ENCODE data around the gene TRIM25. TPM values are rescaled to one million over a fixed set of nuclear protein-coding genes. Genes with fewer than 3 reads are reported as not detected.
"Not testable (repeated sequence)": the region's sequence is repeated elsewhere in the genome, so short reads cannot be mapped to it uniquely, and the experiment has no call there.

The TRIM25 gene
- total RNA-seq, 1 experiment from 2014 or later = 32.5 TPM

- no peaks in the 10 kb centered on the region for H3K79me1 ChIP-seq (ENCODE audit: insufficient read depth, low read depth, low read length, poor library complexity, severe bottlenecking)
- no peaks in the 10 kb centered on the region for H3K23me2 ChIP-seq (ENCODE audit: insufficient read length, low read depth, low read length, poor library complexity, severe bottlenecking)
- Mint-ChIP-seq H3K36me3 (ENCODE audit: insufficient read depth in 1 of 3, low read depth in 3 of 3) (peaks cover 47 to 83% (median 79%) of the 10 kb centered on the region in 3 experiments), H3K4me3 (no peak overlapping the region), H3K9me3 (no peaks in the 10 kb centered on the region), H3K4me1 (no peaks in the 10 kb centered on the region), H3K27me3 (ENCODE audit: low read depth) (no peaks in the 10 kb centered on the region), H3K27ac (peak overlapping the region in 2 of 3 experiments; percentile 58 to 59; a peak in 4 of 7 replicates)
- no peaks in the 10 kb centered on the region for H4K20me1 ChIP-seq (ENCODE audit: control insufficient read depth, insufficient read depth, insufficient read length)
- no peaks in the 10 kb centered on the region for H3K79me2 ChIP-seq (ENCODE audit: insufficient read depth, low read length)
- no peak overlapping the region for H2BK120ac ChIP-seq (ENCODE audit: low read depth, low read length, poor library complexity, severe bottlenecking)
- no peak overlapping the region for H2BK15ac ChIP-seq (ENCODE audit: low read depth, low read length)
- no peak overlapping the region for H3K27ac ChIP-seq (ENCODE audit: insufficient read length, low read depth, low read length)
- H3K9ac ChIP-seq (ENCODE audit: extremely low read depth, insufficient read length, low read length) = no peak overlapping the region
- no CpG with 5 or more reads among the region's 11 CpGs for WGBS (ENCODE audit: extremely low coverage, insufficient read length, low lambda C conversion rate)
- H4K91ac ChIP-seq (ENCODE audit: insufficient read length, low read depth, low read length) = no peak overlapping the region
- no peak overlapping the region for H3K4me2 ChIP-seq (ENCODE audit: insufficient read depth, insufficient read length, low read length)
- H3K9me3 ChIP-seq (ENCODE audit: control insufficient read depth, low read depth, low read length) = no peaks in the 10 kb centered on the region
- no peak overlapping the region for H2AK5ac ChIP-seq (ENCODE audit: insufficient read length, low read length)
- H4K8ac ChIP-seq (replicated peaks; ENCODE audit: insufficient read length, low read depth, low read length) = no peak overlapping the region
- no peak overlapping the region for H2BK12ac ChIP-seq (ENCODE audit: insufficient read length, low read depth, low read length)
- no peaks in the 10 kb centered on the region for H3K27me3 ChIP-seq (ENCODE audit: insufficient read depth, low read length)
- no peak overlapping the region for H2AFZ ChIP-seq (ENCODE audit: low read length)
- H3K56ac ChIP-seq (ENCODE audit: insufficient read length, low read depth, low read length) = no peak overlapping the region
- DNase-seq = no peak
- H3K4me1 ChIP-seq (ENCODE audit: insufficient read depth, low read length) = no peaks in the 10 kb centered on the region
- no peak overlapping the region for H3T11ph ChIP-seq (ENCODE audit: low read length)
- H2BK5ac ChIP-seq (ENCODE audit: insufficient read length, low read length) = no peak overlapping the region
- H3K14ac ChIP-seq (ENCODE audit: insufficient read depth, low read length) = no peak overlapping the region
- no peak overlapping the region for H2BK20ac ChIP-seq (ENCODE audit: low read depth, low read length, poor library complexity, severe bottlenecking)
- no peak overlapping the region for H3K18ac ChIP-seq (ENCODE audit: insufficient read length, low read depth, low read length)
- H3K23ac ChIP-seq (ENCODE audit: insufficient read length, low read depth, low read length) = no peak overlapping the region
- peak; percentile 82 for TF ChIP-seq CTCF (conservative IDR thresholded peaks at IDR 0.05)
- no peak overlapping the region for H3K4ac ChIP-seq (ENCODE audit: low read depth, low read length)
- H4K5ac ChIP-seq (ENCODE audit: insufficient read length, low read depth, low read length) = no peak overlapping the region
Observed at GRCh38 chr17:56939869-56940484, 26.1 kb upstream of the TRIM25 start.

DNA sequence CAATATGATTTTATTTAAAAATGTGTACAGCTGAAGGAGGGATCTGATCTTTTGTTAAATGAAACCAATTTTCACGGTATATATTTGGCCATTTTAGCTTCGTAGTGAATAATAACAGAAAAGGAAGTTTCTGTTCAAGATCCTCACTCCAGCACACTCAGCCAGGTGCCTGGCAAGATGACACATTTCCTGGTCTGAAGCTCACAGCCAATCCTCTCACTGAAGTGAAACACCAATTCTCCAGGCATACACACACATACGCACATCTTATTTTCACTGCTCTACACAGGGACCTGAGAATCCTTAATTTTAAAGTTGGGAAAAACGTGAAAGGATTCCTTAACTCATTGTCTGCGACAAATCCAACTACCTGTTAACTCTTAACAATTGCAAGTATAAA, 24.4 kb upstream of the TRIM25 start:
- not testable (repeated sequence) for H3K27ac Mint-ChIP-seq; H3K4me2 ChIP-seq (ENCODE audit: insufficient read depth, insufficient read length, low read length)

More for the DNA sequence above, 24.4 kb upstream of the TRIM25 start:
- H3K23ac ChIP-seq (ENCODE audit: insufficient read length, low read depth, low read length); H3K4me1 Mint-ChIP-seq; H4K5ac ChIP-seq (ENCODE audit: insufficient read length, low read depth, low read length); H3K79me1 ChIP-seq (ENCODE audit: insufficient read depth, low read depth, low read length, poor library complexity, severe bottlenecking); H3K9me3 Mint-ChIP-seq; H3T11ph ChIP-seq (ENCODE audit: low read length); H2AFZ ChIP-seq (ENCODE audit: low read length); H3K4me3 Mint-ChIP-seq; H2BK15ac ChIP-seq (ENCODE audit: low read depth, low read length); H3K18ac ChIP-seq (ENCODE audit: insufficient read length, low read depth, low read length); H2BK5ac ChIP-seq (ENCODE audit: insufficient read length, low read length); H2BK12ac ChIP-seq (ENCODE audit: insufficient read length, low read depth, low read length); H2BK120ac ChIP-seq (ENCODE audit: low read depth, low read length, poor library complexity, severe bottlenecking); H3K27ac ChIP-seq (ENCODE audit: insufficient read length, low read depth, low read length); H3K27me3 Mint-ChIP-seq (ENCODE audit: low read depth); H3K14ac ChIP-seq (ENCODE audit: insufficient read depth, low read length); H3K23me2 ChIP-seq (ENCODE audit: insufficient read length, low read depth, low read length, poor library complexity, severe bottlenecking); DNase-seq; H3K79me2 ChIP-seq (ENCODE audit: insufficient read depth, low read length); H4K20me1 ChIP-seq (ENCODE audit: control insufficient read depth, insufficient read depth, insufficient read length); H3K56ac ChIP-seq (ENCODE audit: insufficient read length, low read depth, low read length); H3K9ac ChIP-seq (ENCODE audit: extremely low read depth, insufficient read length, low read length); H4K91ac ChIP-seq (ENCODE audit: insufficient read length, low read depth, low read length); H2BK20ac ChIP-seq (ENCODE audit: low read depth, low read length, poor library complexity, severe bottlenecking); H3K4ac ChIP-seq (ENCODE audit: low read depth, low read length); H3K9me3 ChIP-seq (ENCODE audit: control insufficient read depth, low read depth, low read length); H3K27me3 ChIP-seq (ENCODE audit: insufficient read depth, low read length); H4K8ac ChIP-seq (replicated peaks; ENCODE audit: insufficient read length, low read depth, low read length); H2AK5ac ChIP-seq (ENCODE audit: insufficient read length, low read length); H3K4me1 ChIP-seq (ENCODE audit: insufficient read depth, low read length): not testable (repeated sequence)
- peaks cover 53 to 83% (median 79%) of the 10 kb centered on the region in 3 experiments for H3K36me3 Mint-ChIP-seq (ENCODE audit: insufficient read depth in 1 of 3, low read depth in 3 of 3)
- WGBS (ENCODE audit: extremely low coverage, insufficient read length, low lambda C conversion rate) = no CpG with 5 or more reads among the region's 5 CpGs

Data from H9 (cell line).